Stimulated activated naive B cell treated with anti-CD40 and anti-IgM and Interleukin-4, amounts not matched to agents 10 μg/mL and 1 μg/mL and 100 μg/mL, for 72 hours (primary cell): ENCODE measurements around the gene JAKMIP1.

Experiments used
- ATAC-seq, 2 donors: fragments of 150-1000 bp; cut with Tn5 transposase; replicated peaks; 2 replicates each; pipeline ENCODE4 v1.10.0; 2021; ENCODE audit warnings: moderate library complexity in 1 of 2
- DNase-seq: peaks from one replicate; pipeline ENCODE4 v3.0.0; 2021
- H3K27ac Mint-ChIP-seq: one replicate; pipeline ENCODE4 v1.8.0; 2022; ENCODE audit warnings: mild to moderate bottlenecking, mixed read lengths
- H3K27me3 Mint-ChIP-seq, 2 donors: one replicate each; pipeline ENCODE4 v1.8.0; 2022; ENCODE audit warnings: mixed read lengths in 2 of 2
- H3K36me3 Mint-ChIP-seq, 2 donors: one replicate each; pipeline ENCODE4 v1.8.0; 2022; ENCODE audit warnings: mixed read lengths in 2 of 2, mild to moderate bottlenecking in 1 of 2
- H3K4me1 Mint-ChIP-seq, 2 donors: one replicate each; pipeline ENCODE4 v1.8.0; 2022; ENCODE audit warnings: mixed read lengths in 2 of 2, mild to moderate bottlenecking in 1 of 2
- H3K4me3 Mint-ChIP-seq, 2 donors: one replicate each; pipeline ENCODE4 v1.8.0; 2022; ENCODE audit warnings: mild to moderate bottlenecking in 2 of 2, mixed read lengths in 2 of 2, moderate library complexity in 1 of 2
- H3K9me3 Mint-ChIP-seq, 2 donors: one replicate each; pipeline ENCODE4 v1.8.0; 2022; ENCODE audit warnings: mixed read lengths in 2 of 2, mild to moderate bottlenecking in 1 of 2

The JAKMIP1 gene

GRCh38 chr4:6172093-6172926 lies 28.0 kb downstream of the JAKMIP1 start:
- H3K27ac Mint-ChIP-seq, result no peak overlapping the region
- H3K4me3 Mint-ChIP-seq, result no peak overlapping the region
- no peaks in the 10 kb centered on the region for H3K36me3 Mint-ChIP-seq
- DNase-seq (no peak), ATAC-seq (no peak)
- H3K9me3 Mint-ChIP-seq, result peaks cover 7 to 13% of the 10 kb centered on the region in 2 donors
- H3K27me3 Mint-ChIP-seq, result peaks cover 9 to 10% of the 10 kb centered on the region in 2 donors
- H3K4me1 Mint-ChIP-seq, result no peaks in the 10 kb centered on the region

- DNase-seq (no peak), ATAC-seq (no peak)
- Mint-ChIP-seq H3K27ac (no peak overlapping the region), H3K27me3 (peaks cover 0 to 4% of the 10 kb centered on the region in 2 donors), H3K36me3 (no peaks in the 10 kb centered on the region), H3K9me3 (peaks cover 7 to 16% of the 10 kb centered on the region in 2 donors), H3K4me3 (no peak overlapping the region), H3K4me1 (no peaks in the 10 kb centered on the region)
Observed at GRCh38 chr4:6169239-6169638, 31.1 kb downstream of the JAKMIP1 start.

- no peaks in the 10 kb centered on the region for H3K4me1 Mint-ChIP-seq
- H3K36me3 Mint-ChIP-seq, result no peaks in the 10 kb centered on the region
- H3K9me3 Mint-ChIP-seq, result peaks cover 6 to 9% of the 10 kb centered on the region in 2 donors
- ATAC-seq, result no peak
- H3K27me3 Mint-ChIP-seq, result peaks cover 0 to 11% of the 10 kb centered on the region in 2 donors
- H3K27ac Mint-ChIP-seq, result no peak overlapping the region
- no peak for DNase-seq
- no peak overlapping the region for H3K4me3 Mint-ChIP-seq
Observed at GRCh38 chr4:6165766-6166165, 34.6 kb downstream of the JAKMIP1 start.

- H3K4me1 Mint-ChIP-seq, result no peaks in the 10 kb centered on the region
- no peak overlapping the region for H3K4me3 Mint-ChIP-seq
- no peaks in the 10 kb centered on the region for H3K36me3 Mint-ChIP-seq
- H3K27ac Mint-ChIP-seq, result no peak overlapping the region
- H3K9me3 Mint-ChIP-seq, result peaks cover 4 to 6% of the 10 kb centered on the region in 2 donors
- DNase-seq (no peak), ATAC-seq (no peak)
- peaks cover 0 to 17% of the 10 kb centered on the region in 2 donors for H3K27me3 Mint-ChIP-seq
Observed at GRCh38 chr4:6162885-6163284, 37.5 kb downstream of the JAKMIP1 start.

- no peak for ATAC-seq
- Mint-ChIP-seq H3K36me3 (no peaks in the 10 kb centered on the region), H3K27ac (no peak overlapping the region)
Observed at GRCh38 chr4:6161921-6162464, 38.4 kb downstream of the JAKMIP1 start.

GRCh38 chr4:6160536-6160935 lies 39.8 kb downstream of the JAKMIP1 start:
- Mint-ChIP-seq H3K9me3 (peaks cover 4 to 6% of the 10 kb centered on the region in 2 donors), H3K27ac (no peak overlapping the region), H3K4me1 (no peaks in the 10 kb centered on the region)

More at GRCh38 chr4:6161921-6162464, 38.4 kb downstream of the JAKMIP1 start:
- no peak for DNase-seq
- Mint-ChIP-seq H3K27me3 (peaks cover 0 to 19% of the 10 kb centered on the region in 2 donors), H3K4me3 (no peak overlapping the region), H3K9me3 (peaks cover 4 to 6% of the 10 kb centered on the region in 2 donors), H3K4me1 (no peaks in the 10 kb centered on the region)

GRCh38 chr4:6157926-6158325 lies 42.4 kb downstream of the JAKMIP1 start:
- Mint-ChIP-seq H3K4me3 (no peak overlapping the region), H3K9me3 (peaks cover 0 to 2% of the 10 kb centered on the region in 2 donors), H3K27ac (no peak overlapping the region), H3K4me1 (no peaks in the 10 kb centered on the region), H3K27me3 (peaks cover 8 to 28% of the 10 kb centered on the region in 2 donors), H3K36me3 (no peaks in the 10 kb centered on the region)
- DNase-seq, result no peak
- ATAC-seq, result no peak

More at GRCh38 chr4:6160536-6160935, 39.8 kb downstream of the JAKMIP1 start:
- Mint-ChIP-seq H3K27me3 (peaks cover 0 to 21% of the 10 kb centered on the region in 2 donors), H3K4me3 (no peak overlapping the region), H3K36me3 (no peaks in the 10 kb centered on the region)
- no peak for DNase-seq
- ATAC-seq, result no peak

- H3K4me3 Mint-ChIP-seq, result no peak overlapping the region
- no peak for ATAC-seq
- no peaks in the 10 kb centered on the region for H3K4me1 Mint-ChIP-seq
- no peak overlapping the region for H3K27ac Mint-ChIP-seq
- peaks cover 10 to 28% of the 10 kb centered on the region in 2 donors for H3K27me3 Mint-ChIP-seq
- peaks cover 0 to 2% of the 10 kb centered on the region in 2 donors for H3K9me3 Mint-ChIP-seq
- H3K36me3 Mint-ChIP-seq, result no peaks in the 10 kb centered on the region
- no peak for DNase-seq
Observed at GRCh38 chr4:6155996-6156750, 44.2 kb downstream of the JAKMIP1 start.

GRCh38 chr4:6154875-6155274 lies 45.5 kb downstream of the JAKMIP1 start:
- H3K27ac Mint-ChIP-seq, result no peak overlapping the region
- no peak for ATAC-seq
- H3K27me3 Mint-ChIP-seq, result peaks cover 16 to 26% of the 10 kb centered on the region in 2 donors
- H3K4me1 Mint-ChIP-seq, result no peaks in the 10 kb centered on the region
- no peak for DNase-seq
- H3K4me3 Mint-ChIP-seq, result no peak overlapping the region
- H3K9me3 Mint-ChIP-seq, result no peaks in the 10 kb centered on the region
- H3K36me3 Mint-ChIP-seq, result no peaks in the 10 kb centered on the region

GRCh38 chr4:6153874-6154273 lies 46.5 kb downstream of the JAKMIP1 start:
- ATAC-seq (no peak), DNase-seq (no peak)
- Mint-ChIP-seq H3K9me3 (no peaks in the 10 kb centered on the region), H3K4me1 (no peaks in the 10 kb centered on the region), H3K4me3 (no peak overlapping the region), H3K36me3 (no peaks in the 10 kb centered on the region), H3K27ac (no peak overlapping the region), H3K27me3 (peaks cover 19 to 29% of the 10 kb centered on the region in 2 donors)

- Mint-ChIP-seq H3K9me3 (no peaks in the 10 kb centered on the region), H3K36me3 (no peaks in the 10 kb centered on the region), H3K4me3 (no peak overlapping the region), H3K27me3 (peaks cover 19 to 26% of the 10 kb centered on the region in 2 donors), H3K27ac (no peak overlapping the region), H3K4me1 (no peaks in the 10 kb centered on the region)
- ATAC-seq (no peak), DNase-seq (no peak)
Observed at GRCh38 chr4:6152869-6153705, 47.3 kb downstream of the JAKMIP1 start.

- H3K36me3 Mint-ChIP-seq, result no peaks in the 10 kb centered on the region
Observed at GRCh38 chr4:6150046-6150735, 50.2 kb downstream of the JAKMIP1 start.

GRCh38 chr4:6148506-6149205 lies 51.7 kb downstream of the JAKMIP1 start:
- no peak overlapping the region for H3K27ac Mint-ChIP-seq
- DNase-seq, result no peak
- H3K27me3 Mint-ChIP-seq, result peaks cover 14 to 17% of the 10 kb centered on the region in 2 donors
- no peaks in the 10 kb centered on the region for H3K36me3 Mint-ChIP-seq
- no peak for ATAC-seq
- no peak overlapping the region for H3K4me3 Mint-ChIP-seq
- peaks cover 6 to 8% of the 10 kb centered on the region in 2 donors for H3K9me3 Mint-ChIP-seq
- H3K4me1 Mint-ChIP-seq, result no peaks in the 10 kb centered on the region

More at GRCh38 chr4:6150046-6150735, 50.2 kb downstream of the JAKMIP1 start:
- no peaks in the 10 kb centered on the region for H3K4me1 Mint-ChIP-seq
- H3K27me3 Mint-ChIP-seq, result peaks cover 21 to 25% of the 10 kb centered on the region in 2 donors
- ATAC-seq, result no peak
- no peak overlapping the region for H3K27ac Mint-ChIP-seq
- no peak for DNase-seq
- no peak overlapping the region for H3K4me3 Mint-ChIP-seq
- peaks cover 0 to 4% of the 10 kb centered on the region in 2 donors for H3K9me3 Mint-ChIP-seq
